Smooth muscle cell (in vitro differentiated cells): ENCODE data around the gene C11orf68. TPM values are rescaled to one million over a fixed set of nuclear protein-coding genes. Genes with fewer than 3 reads are reported as not detected.

Source experiments
- DNase-seq: peaks from one replicate; lab custom pipeline; 2025; ENCODE audit not compliant: unreplicated experiment; lab: John Stamatoyannopoulos, UW
- H2AFZ ChIP-seq: fragments of 200-600 bp; sonication (generic); 2 replicates; pipeline ENCODE4 v1.6.0; 2016; ENCODE audit warnings: antibody characterized with exemption, low read depth, mild to moderate bottlenecking
- H3F3A ChIP-seq: fragments of 200-600 bp; sonication (generic); 2 replicates; pipeline ENCODE4 v1.6.0; 2017; ENCODE audit warnings: antibody characterized with exemption, low read depth
- H3K27ac ChIP-seq: fragments of 200-600 bp; sonication (generic); 2 replicates; pipeline ENCODE4 v1.5.1; 2016; ENCODE audit warnings: low read depth, mild to moderate bottlenecking
- H3K27me3 ChIP-seq: fragments of 200-600 bp; sonication (generic); 2 replicates; pipeline ENCODE4 v1.6.1; 2016; ENCODE audit warnings: low read depth, mild to moderate bottlenecking
- H3K36me3 ChIP-seq: fragments of 200-600 bp; sonication (generic); 2 replicates; pipeline ENCODE4 v1.5.1; 2016; ENCODE audit warnings: low read depth
- H3K4me1 ChIP-seq: fragments of 200-600 bp; sonication (generic); 2 replicates; pipeline ENCODE4 v1.5.1; 2016; ENCODE audit warnings: low read depth
- H3K4me2 ChIP-seq: fragments of 200-600 bp; sonication (generic); 2 replicates; pipeline ENCODE4 v1.6.0; 2016; ENCODE audit warnings: mild to moderate bottlenecking
- H3K4me3 ChIP-seq: fragments of 200-600 bp; sonication (generic); 2 replicates; pipeline ENCODE4 v1.5.1; 2016; ENCODE audit warnings: mild to moderate bottlenecking
- H3K79me2 ChIP-seq: fragments of 200-600 bp; sonication (generic); 2 replicates; pipeline ENCODE4 v1.6.0; 2016; ENCODE audit warnings: low read depth, mild to moderate bottlenecking
- H3K9ac ChIP-seq: fragments of 200-600 bp; sonication (generic); 2 replicates; pipeline ENCODE4 v1.6.0; 2016; ENCODE audit warnings: low read depth
- H3K9me3 ChIP-seq: fragments of 200-600 bp; sonication (generic); replicated peaks from 2 replicates; pipeline ENCODE4 v1.5.1; 2016; ENCODE audit warnings: low read depth
- H4K20me1 ChIP-seq: fragments of 200-600 bp; sonication (generic); 2 replicates; pipeline ENCODE4 v1.6.0; 2016; ENCODE audit warnings: low read depth
- CTCF ChIP-seq: fragments of 200-600 bp; sonication (generic); IDR thresholded peaks from 2 replicates; pipeline ENCODE4 v1.5.1; 2017; ENCODE audit warnings: borderline replicate concordance, mild to moderate bottlenecking, antibody characterized with exemption; ENCODE audit not compliant: insufficient read depth, poor library complexity, severe bottlenecking
- WGBS: methylation state at CpG from one replicate; pipeline ENCODE4 v1.1.7; 2016; ENCODE audit warnings: low lambda C conversion rate; 5-methylcytosine and 5-hydroxymethylcytosine counted together
- polyA plus RNA-seq: library from polyadenylated mRNA; unstranded; fragments of >200 nt; fragmentation: Nextera tagmentation; extraction: Ambion mirVana; gene quantifications from 2 replicates; pipeline ENCODE4 v1.2.1, GENCODE V29; 2016
- total RNA-seq: library from RNA; depleted of rRNA; stranded (reverse); fragments of >200 nt; gene quantifications from 2 replicates; pipeline ENCODE4 v1.2.3, GENCODE V29; 2014

C11orf68 gene
- total and polyA plus RNA-seq, 2 experiments from 2014 or later = 41.2 to 99.5 TPM

- peak; percentile 26 for TF ChIP-seq CTCF
- peak within 1 kb of the TSS; percentile 97 for H3K4me2 ChIP-seq
- H3F3A ChIP-seq = peaks cover 16% of the 10 kb centered on the region
- H4K20me1 ChIP-seq = peaks cover 39% of the 10 kb centered on the region
- H2AFZ ChIP-seq = no peak within 1 kb of the TSS
- peak; percentile 93 for DNase-seq
- H3K27me3 ChIP-seq = no peaks in the 10 kb centered on the region
- peaks cover 22% of the 10 kb centered on the region for H3K4me1 ChIP-seq
- H3K36me3 ChIP-seq = no peaks in the 10 kb centered on the region
- peak within 1 kb of the TSS; percentile 89 for H3K27ac ChIP-seq
- WGBS = 1% methylated on average over 90 of the region's 94 CpGs
- peak within 1 kb of the TSS; percentile 77 for H3K4me3 ChIP-seq
- H3K9me3 ChIP-seq = no peaks in the 10 kb centered on the region
- H3K79me2 ChIP-seq = peaks cover 48% of the 10 kb centered on the region
- H3K9ac ChIP-seq = peak within 1 kb of the TSS; percentile 80
Observed at GRCh38 chr11:65890324-65891218, 28.3 kb downstream of the C11orf68 start, which contains the start of gene CCDC85B. TSS of gene CCDC85B (plus strand) at chr11:65890673. CDS start at chr11:65890784, 111 bp downstream.

- H3K79me2 ChIP-seq = peaks cover 31% of the 10 kb centered on the region
- WGBS = under 1% methylated on average over 42 of the region's 57 CpGs
- H3K4me1 ChIP-seq = peaks cover 22% of the 10 kb centered on the region
Observed at GRCh38 chr11:65888163-65888814, 30.6 kb downstream of the C11orf68 start, which contains the start of gene FIBP. TSS of gene FIBP (minus strand) at chr11:65888471. CDS start at chr11:65888418, 53 bp downstream.

GRCh38 chr11:65887723-65888162, 31.1 kb downstream of the C11orf68 start:
- H3K36me3 ChIP-seq = no peaks in the 10 kb centered on the region
- H3K4me1 ChIP-seq = peaks cover 22% of the 10 kb centered on the region
- H3K79me2 ChIP-seq = peaks cover 25% of the 10 kb centered on the region
- peak overlapping the region; percentile 91 for H3K4me2 ChIP-seq
- H3K9ac ChIP-seq = peak overlapping the region; percentile 73
- no peak for TF ChIP-seq CTCF
- H3K27me3 ChIP-seq = no peaks in the 10 kb centered on the region
- WGBS = 5% methylated on average over 14 of the region's 23 CpGs
- H3K4me3 ChIP-seq = peak overlapping the region; percentile 77
- H3F3A ChIP-seq = peaks cover 16% of the 10 kb centered on the region
- H3K27ac ChIP-seq = peak overlapping the region; percentile 89
- DNase-seq = no peak
- H4K20me1 ChIP-seq = peaks cover 27% of the 10 kb centered on the region
- H3K9me3 ChIP-seq = no peaks in the 10 kb centered on the region
- peak overlapping the region; percentile 79 for H2AFZ ChIP-seq

More at GRCh38 chr11:65888163-65888814, 30.6 kb downstream of the C11orf68 start, which contains the start of gene FIBP:
- Histone ChIP-seq H3K27ac (peak within 1 kb of the TSS; percentile 89), H3K27me3 (no peaks in the 10 kb centered on the region), H2AFZ (peak within 1 kb of the TSS; percentile 79), H3K4me3 (peak within 1 kb of the TSS; percentile 77), H3K9me3 (no peaks in the 10 kb centered on the region), H3K9ac (peak within 1 kb of the TSS; percentile 78), H3K4me2 (peak within 1 kb of the TSS; percentile 91), H4K20me1 (peaks cover 32% of the 10 kb centered on the region), H3K36me3 (no peaks in the 10 kb centered on the region), H3F3A (peaks cover 16% of the 10 kb centered on the region)
- DNase-seq = peak; percentile 95
- TF ChIP-seq CTCF = peak; percentile 75
